Kidney capillary endothelial cell (primary cell): Measurements from ENCODE around the gene DHRS1.

Experiments
- DNase-seq: peaks from one replicate; pipeline ENCODE4 v3.0.0-alpha.2; 2018; ENCODE audit warnings: low spot score

DHRS1 gene

GRCh38 chr14:24309538-24310264, 10.1 kb upstream of the DHRS1 start, which contains the start of gene LTB4R2:
Gene LTB4R2 (plus strand): TSS chr14:24310140. CDS start chr14:24310665, 525 bp downstream.
- no peak for DNase-seq

- DNase-seq, result no peak
These were observed 9.0 kb upstream of the DHRS1 start for GRCh38 chr14:24308342-24309124.

DNA sequence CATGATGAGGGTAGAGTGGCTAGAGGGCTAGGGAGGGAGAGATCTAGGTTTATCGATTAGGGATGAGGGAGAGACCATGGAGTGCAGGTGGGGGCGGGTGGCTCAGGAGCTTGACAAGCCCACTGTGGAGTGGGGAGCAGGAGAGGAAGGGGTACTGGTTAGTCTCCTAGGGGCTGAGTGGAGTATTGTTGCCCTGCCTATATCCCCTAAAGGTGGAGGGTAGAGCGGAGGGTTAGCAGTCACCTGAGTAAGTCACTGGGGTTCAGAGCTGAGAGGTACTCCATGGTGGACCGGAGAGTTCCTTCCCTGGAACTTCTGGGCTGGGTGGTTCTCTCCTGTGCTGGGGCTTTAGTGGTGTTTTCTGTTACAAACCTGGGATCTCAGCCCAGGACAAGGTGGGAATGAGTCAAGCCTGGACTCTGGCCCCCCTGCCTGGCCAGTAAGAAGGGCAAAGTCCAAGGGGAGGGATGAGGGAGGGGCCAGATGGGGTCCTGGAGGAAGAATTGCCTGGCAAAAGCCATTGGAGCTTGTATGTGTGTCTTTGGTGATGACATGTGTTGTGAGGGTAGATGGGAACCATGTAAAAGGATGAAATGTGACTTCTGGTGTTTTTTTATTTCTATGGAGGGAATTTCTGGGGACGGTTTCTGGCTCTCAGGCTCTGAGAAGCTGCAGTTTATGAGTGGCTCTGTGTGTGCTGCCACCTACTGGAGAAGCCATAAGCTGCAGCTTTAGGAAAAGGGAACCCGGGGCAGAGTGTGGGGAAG, 8.2 kb upstream of the DHRS1 start, which contains the start of gene CIDEB:
Gene CIDEB, minus strand, starts transcription at position 403 of the 767 bp plus-strand sequence. Its CDS starts 119 bp downstream, at position 284.
- peak; percentile 70 for DNase-seq

- DNase-seq, result no peak
These were observed 7.6 kb upstream of the DHRS1 start for GRCh38 chr14:24307156-24307574.

DNA sequence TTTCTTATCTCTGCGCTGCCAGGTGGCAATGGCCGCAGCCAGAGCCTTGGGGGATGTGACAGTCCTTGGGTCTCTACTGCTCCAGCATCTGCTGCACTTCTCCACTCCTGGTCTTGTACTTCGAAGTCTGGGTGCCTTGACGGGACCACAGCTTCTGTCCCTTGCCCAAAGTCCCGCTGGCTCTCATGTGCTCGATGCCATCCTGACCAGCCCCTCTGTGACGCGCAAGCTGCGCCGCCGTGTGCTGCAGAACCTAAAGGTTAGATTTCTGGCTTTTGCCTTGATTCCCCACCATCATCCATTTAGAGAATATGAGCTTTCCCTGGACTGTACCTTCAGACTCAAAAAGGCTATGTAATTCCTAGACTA, 4.4 kb upstream of the DHRS1 start:
- DNase-seq, result no peak

GRCh38 chr14:24300326-24300980, 873 bp upstream of the DHRS1 start:
- no peak for DNase-seq

DNA sequence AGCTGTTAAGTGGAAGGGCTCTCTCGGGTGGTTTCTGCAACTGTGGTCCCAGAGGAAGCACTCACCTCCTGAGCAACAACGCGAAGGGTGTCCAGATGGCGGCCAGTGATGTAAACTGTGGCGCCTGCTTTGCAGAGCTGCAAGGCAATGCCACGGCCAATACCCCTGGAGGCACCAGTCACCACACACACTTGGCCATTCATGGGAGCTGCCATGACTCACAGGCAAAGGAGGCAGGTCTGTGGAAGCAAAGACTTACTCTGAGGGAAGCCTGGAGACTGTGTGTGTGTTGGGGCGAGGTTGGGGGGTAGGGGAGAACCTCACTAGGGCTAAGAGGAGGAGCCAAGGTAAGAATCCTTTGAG, 707 bp downstream of the DHRS1 start:
- peak; percentile 62 for DNase-seq

DNA sequence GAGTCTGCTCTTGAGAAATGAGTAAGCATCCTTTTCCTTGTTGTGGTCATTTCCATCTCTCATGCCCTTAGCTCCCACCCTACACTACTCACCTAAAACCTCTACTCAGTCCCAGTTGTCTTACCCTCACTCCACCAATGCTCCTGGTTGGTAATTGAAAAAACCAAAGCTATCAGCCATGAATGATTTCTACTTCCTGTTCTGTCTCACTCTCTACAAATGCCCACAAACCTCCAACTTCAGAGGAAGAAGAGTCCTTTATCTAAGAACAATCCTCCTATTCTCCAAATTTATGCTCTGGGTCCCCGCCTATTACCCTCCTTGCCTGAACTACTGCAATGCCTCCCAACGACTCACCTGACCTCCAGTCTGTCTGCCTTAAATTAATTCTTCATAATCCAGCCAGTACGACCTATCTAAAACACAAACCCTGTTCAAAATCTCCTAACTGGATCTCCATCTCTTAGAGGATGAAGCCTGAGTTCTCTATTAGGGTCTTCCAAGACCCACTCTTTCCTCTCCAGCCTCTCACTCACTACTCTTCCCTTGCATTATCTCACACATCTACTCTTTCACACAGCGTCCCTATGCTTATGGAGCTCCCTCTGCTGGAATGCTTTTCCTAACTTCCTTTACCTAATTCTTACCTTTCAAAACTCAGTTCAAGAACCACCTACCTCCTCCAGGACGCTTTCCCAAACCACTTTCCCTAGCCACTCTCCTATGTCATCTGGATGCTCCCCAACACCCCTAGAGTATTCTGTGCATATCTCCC, 2.2 kb downstream of the DHRS1 start:
- DNase-seq, result no peak

GRCh38 chr14:24296341-24297157, 3.0 kb downstream of the DHRS1 start:
- peak; percentile 94 for DNase-seq

- DNase-seq, result no peak
These were observed 6.1 kb downstream of the DHRS1 start for GRCh38 chr14:24293525-24293924.

GRCh38 chr14:24292118-24292807, 7.3 kb downstream of the DHRS1 start:
- DNase-seq, result no peak

DNA sequence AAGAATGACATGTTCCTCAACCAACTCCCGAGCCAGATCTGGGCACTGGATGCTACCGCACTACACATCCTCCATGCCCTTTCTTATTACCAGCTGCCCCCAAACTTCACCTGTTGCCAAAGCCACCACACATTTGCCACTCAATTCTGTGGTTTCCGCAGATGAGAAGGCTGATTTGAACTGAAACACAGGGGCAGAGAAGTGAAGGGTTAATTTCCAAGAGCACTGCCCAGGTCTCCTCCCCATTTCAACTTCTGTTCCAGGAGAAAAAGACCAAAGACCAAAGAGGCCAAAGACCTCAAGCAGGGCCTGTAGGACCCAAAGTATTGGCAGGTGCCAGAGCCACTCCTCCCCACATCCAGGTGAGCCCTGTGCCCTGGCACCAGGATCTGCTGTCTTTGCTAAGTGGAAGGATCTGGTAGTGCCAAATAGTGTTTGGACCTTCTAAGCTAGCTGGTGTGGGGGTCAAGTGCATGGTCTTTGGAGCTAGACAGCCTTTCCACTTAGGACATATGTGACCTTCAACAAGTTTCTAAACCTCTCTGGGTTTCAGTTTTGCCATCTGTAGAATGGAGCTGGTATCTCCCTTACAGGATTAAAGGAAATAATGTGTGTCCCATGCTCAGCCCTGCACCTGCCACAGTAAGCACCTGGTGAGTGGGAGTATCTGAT, 8.0 kb downstream of the DHRS1 start:
- DNase-seq, result no peak

GRCh38 chr14:24290746-24291145, 8.8 kb downstream of the DHRS1 start:
- DNase-seq, result no peak

- no peak for DNase-seq
These were observed 9.8 kb downstream of the DHRS1 start for GRCh38 chr14:24289649-24290280.

GRCh38 chr14:24286996-24287395, 12.6 kb downstream of the DHRS1 start:
- DNase-seq, result no peak

DNA sequence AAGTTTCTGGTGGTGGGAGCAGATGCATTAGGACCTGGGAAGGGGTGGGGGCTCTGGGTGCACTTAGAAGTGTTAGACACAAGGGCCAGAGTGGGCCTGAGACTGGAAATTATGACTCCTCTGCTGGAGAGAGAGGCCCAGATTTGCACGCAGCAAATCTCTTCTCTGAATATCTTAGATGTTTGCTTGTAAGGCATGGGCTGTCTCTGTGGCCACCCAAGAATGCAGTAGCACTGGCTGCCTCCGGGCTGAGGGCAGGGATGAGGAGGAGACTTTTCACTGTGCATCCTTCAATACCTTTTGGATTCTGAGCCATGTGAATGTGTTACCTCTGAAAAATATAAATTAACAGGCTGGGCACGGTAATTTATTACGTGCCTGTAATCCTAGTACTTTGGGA, 14.2 kb downstream of the DHRS1 start:
- no peak for DNase-seq

- no peak for DNase-seq
These were observed 15.0 kb downstream of the DHRS1 start for GRCh38 chr14:24284501-24285035.

DNA sequence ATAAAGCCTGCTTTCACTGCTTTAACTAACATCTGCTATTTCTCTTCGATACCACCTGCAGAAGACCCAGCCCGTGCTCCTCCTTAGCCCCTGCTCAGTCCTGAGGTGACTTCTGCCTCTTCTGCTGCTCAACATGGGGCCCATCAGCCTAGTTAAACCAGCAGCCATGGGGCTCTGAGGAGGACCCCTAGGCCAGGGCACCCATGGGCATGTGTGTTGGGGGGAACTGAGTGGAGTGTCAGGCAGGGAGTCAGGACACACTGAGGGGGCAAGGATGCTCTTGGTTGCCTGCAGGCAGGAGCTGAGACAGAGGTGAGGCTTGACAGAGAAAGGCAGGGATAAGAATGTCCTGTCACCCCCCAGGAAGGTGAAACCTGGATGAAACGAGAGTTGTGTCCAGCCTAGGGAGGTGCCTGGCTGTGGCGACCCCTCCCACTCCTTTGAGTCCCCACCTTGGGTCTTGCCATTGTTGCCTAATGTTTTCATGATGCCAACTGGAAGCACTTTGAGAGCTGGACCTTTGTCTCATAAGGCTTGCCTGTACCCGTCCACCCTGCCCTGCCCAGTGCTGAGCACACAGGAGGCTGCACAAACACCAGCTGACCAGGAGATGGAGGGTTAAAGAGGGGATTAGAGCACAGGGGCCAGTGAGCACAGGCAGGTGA, 15.7 kb downstream of the DHRS1 start:
- DNase-seq, result no peak
